ENCODE measurements around the gene SPTBN1. TPM values are rescaled to one million over a fixed set of nuclear protein-coding genes. Genes with fewer than 3 reads are reported as not detected.

The SPTBN1 gene
- total RNA-seq, 1 experiment from 2014 or later = 171 TPM

DNA sequence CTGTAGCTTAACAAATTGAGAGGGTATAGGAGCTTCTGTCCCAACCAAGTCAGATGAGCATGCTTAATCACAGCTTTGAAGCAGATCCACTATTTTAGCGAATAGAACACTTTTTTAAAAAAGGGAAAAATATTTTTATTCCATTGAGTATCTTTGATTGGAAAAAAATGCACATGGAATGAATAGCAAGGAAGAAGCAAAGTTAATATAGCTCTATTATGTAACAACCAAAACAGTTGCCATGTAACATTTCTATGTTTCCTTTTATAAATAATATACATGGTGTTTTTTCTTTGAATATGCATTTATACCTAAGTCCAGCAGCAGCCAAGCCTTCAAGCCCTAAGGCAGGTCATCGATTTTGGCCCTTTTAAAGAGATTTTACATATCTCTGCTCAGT lies 21.4 kb upstream of the SPTBN1 start:
- no peaks in the 10 kb centered on the region for H3K27me3 Mint-ChIP-seq (ENCODE audit: insufficient read depth, unreplicated experiment)
- H3K4me1 Mint-ChIP-seq (ENCODE audit: insufficient read depth, unreplicated experiment) = no peaks in the 10 kb centered on the region
- H3K36me3 Mint-ChIP-seq (ENCODE audit: insufficient read depth, unreplicated experiment) = no peaks in the 10 kb centered on the region
- CTCF ChIA-PET = interaction anchor here (0.5 to 0.6 kb wide), 2 partner anchors 10 to 13 kb away, joined by 3 read pairs; no protein-coding TSS in a partner anchor
- H3K4me3 Mint-ChIP-seq (ENCODE audit: unreplicated experiment) = no peak overlapping the region
- intact Hi-C loops (cut with micrococcal nuclease) = no loop called here
- no peaks in the 10 kb centered on the region for H3K9me3 Mint-ChIP-seq (ENCODE audit: unreplicated experiment)
- POLR2A ChIA-PET = interaction anchor here (0.6 kb wide), 1 partner anchor 123 kb away, joined by 4 read pairs; no protein-coding TSS in a partner anchor
- H3K27ac Mint-ChIP-seq (ENCODE audit: low read depth, unreplicated experiment) = no peak overlapping the region
- no TSS peak for BruUV-seq (replicated peaks)
- DNase-seq (ENCODE audit: unreplicated experiment) = no peak
- TF ChIP-seq, protein P1, sequence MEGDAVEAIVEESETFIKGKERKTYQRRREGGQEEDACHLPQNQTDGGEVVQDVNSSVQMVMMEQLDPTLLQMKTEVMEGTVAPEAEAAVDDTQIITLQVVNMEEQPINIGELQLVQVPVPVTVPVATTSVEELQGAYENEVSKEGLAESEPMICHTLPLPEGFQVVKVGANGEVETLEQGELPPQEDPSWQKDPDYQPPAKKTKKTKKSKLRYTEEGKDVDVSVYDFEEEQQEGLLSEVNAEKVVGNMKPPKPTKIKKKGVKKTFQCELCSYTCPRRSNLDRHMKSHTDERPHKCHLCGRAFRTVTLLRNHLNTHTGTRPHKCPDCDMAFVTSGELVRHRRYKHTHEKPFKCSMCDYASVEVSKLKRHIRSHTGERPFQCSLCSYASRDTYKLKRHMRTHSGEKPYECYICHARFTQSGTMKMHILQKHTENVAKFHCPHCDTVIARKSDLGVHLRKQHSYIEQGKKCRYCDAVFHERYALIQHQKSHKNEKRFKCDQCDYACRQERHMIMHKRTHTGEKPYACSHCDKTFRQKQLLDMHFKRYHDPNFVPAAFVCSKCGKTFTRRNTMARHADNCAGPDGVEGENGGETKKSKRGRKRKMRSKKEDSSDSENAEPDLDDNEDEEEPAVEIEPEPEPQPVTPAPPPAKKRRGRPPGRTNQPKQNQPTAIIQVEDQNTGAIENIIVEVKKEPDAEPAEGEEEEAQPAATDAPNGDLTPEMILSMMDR (IDR thresholded peaks at IDR 0.05; ENCODE audit: unreplicated experiment) = no peak

DNA sequence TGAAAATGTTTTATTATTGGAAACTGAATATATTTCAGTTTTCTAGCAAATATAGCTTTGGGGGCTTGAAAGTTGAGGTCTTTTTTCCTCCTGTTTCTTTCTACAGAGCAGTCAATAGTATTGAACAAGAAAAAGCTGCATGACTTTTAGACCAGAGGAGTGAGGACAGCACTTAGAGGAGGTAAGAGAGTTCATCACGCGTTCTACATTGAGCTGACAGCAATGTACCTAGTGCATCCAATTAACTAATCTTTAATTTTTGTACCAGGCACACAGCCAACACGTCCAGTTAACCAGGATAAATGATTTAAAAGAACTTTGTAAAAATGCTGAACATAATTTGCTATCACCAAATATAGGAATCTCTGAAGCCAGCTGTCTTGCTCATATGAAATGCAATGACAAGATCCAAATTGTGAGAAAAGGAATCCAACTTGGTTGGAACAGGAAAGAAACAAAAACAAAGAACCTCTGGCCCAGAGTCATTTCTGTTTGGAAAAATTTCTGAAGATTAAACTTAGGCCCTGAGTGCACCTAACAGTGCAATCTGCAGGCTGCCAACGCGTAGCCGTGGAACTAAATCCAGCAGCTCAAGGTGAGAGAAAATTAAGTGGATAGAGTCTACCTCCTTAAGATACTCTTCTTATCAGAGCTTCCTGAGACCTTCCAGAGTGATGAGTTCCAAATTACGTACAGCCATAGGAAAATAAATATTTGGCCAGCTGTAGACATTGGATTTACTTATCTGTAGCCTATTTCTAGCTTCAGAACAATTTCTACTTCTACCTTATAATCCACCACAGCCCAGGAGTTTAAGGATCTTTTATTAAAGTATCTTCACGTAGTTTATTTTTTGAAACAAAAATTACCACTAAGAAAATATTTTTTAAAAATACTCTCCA lies 20.6 kb upstream of the SPTBN1 start:
- BruUV-seq (replicated peaks) = no TSS peak
- CTCF ChIA-PET = no interaction called here

GRCh38 chr2:54437588-54437987 lies 18.5 kb upstream of the SPTBN1 start:
- no peak for DNase-seq (ENCODE audit: unreplicated experiment)
- no peaks in the 10 kb centered on the region for H3K9me3 Mint-ChIP-seq (ENCODE audit: unreplicated experiment)
- ChIA-PET POLR2A (no interaction called here), CTCF (interaction anchor here (0.8 kb wide), 1 partner anchor 9 kb away, joined by 3 read pairs; no protein-coding TSS in a partner anchor)
- H3K4me1 Mint-ChIP-seq (ENCODE audit: insufficient read depth, unreplicated experiment) = no peaks in the 10 kb centered on the region
- no peak overlapping the region for H3K27ac Mint-ChIP-seq (ENCODE audit: low read depth, unreplicated experiment)
- no peaks in the 10 kb centered on the region for H3K27me3 Mint-ChIP-seq (ENCODE audit: insufficient read depth, unreplicated experiment)
- BruUV-seq (replicated peaks) = no TSS peak
- H3K4me3 Mint-ChIP-seq (ENCODE audit: unreplicated experiment) = no peak overlapping the region
- intact Hi-C loops (cut with micrococcal nuclease) = no loop called here
- H3K36me3 Mint-ChIP-seq (ENCODE audit: insufficient read depth, unreplicated experiment) = no peaks in the 10 kb centered on the region
- TF ChIP-seq, protein P1 (IDR thresholded peaks at IDR 0.05; ENCODE audit: unreplicated experiment) = no peak

More for the DNA sequence above, 20.6 kb upstream of the SPTBN1 start:
- POLR2A ChIA-PET = no interaction called here
- TF ChIP-seq, protein P1 (IDR thresholded peaks at IDR 0.05; ENCODE audit: unreplicated experiment) = no peak
- no peak overlapping the region for H3K27ac Mint-ChIP-seq (ENCODE audit: low read depth, unreplicated experiment)
- DNase-seq (ENCODE audit: unreplicated experiment) = no peak
- H3K9me3 Mint-ChIP-seq (ENCODE audit: unreplicated experiment) = no peaks in the 10 kb centered on the region
- H3K27me3 Mint-ChIP-seq (ENCODE audit: insufficient read depth, unreplicated experiment) = no peaks in the 10 kb centered on the region
- intact Hi-C loops (cut with micrococcal nuclease) = no loop called here
- no peaks in the 10 kb centered on the region for H3K4me1 Mint-ChIP-seq (ENCODE audit: insufficient read depth, unreplicated experiment)
- no peak overlapping the region for H3K4me3 Mint-ChIP-seq (ENCODE audit: unreplicated experiment)
- no peaks in the 10 kb centered on the region for H3K36me3 Mint-ChIP-seq (ENCODE audit: insufficient read depth, unreplicated experiment)

- DNase-seq (ENCODE audit: unreplicated experiment) = no peak
- CTCF ChIA-PET = no interaction called here
- Mint-ChIP-seq H3K9me3 (ENCODE audit: unreplicated experiment) (no peaks in the 10 kb centered on the region), H3K27me3 (ENCODE audit: insufficient read depth, unreplicated experiment) (no peaks in the 10 kb centered on the region), H3K27ac (ENCODE audit: low read depth, unreplicated experiment) (no peak overlapping the region), H3K4me1 (ENCODE audit: insufficient read depth, unreplicated experiment) (no peaks in the 10 kb centered on the region), H3K4me3 (ENCODE audit: unreplicated experiment) (no peak overlapping the region), H3K36me3 (ENCODE audit: insufficient read depth, unreplicated experiment) (no peaks in the 10 kb centered on the region)
- TF ChIP-seq, protein P1 (IDR thresholded peaks at IDR 0.05; ENCODE audit: unreplicated experiment) = no peak
- intact Hi-C loops (cut with micrococcal nuclease) = no loop called here
- no TSS peak for BruUV-seq (replicated peaks)
- POLR2A ChIA-PET = no interaction called here
These were observed 17.9 kb upstream of the SPTBN1 start for GRCh38 chr2:54438271-54438670.
